Renal cortical epithelial cell (primary cell): Measurements from ENCODE around the gene MYRIP. TPM values are rescaled to one million over a fixed set of nuclear protein-coding genes. Genes with fewer than 3 reads are reported as not detected.
"Not testable (repeated sequence)": the region's sequence is repeated elsewhere in the genome, so short reads cannot be mapped to it uniquely, and the experiment has no call there.

ENCODE experiments used
- DNase-seq: peaks from one replicate; pipeline ENCODE4 v3.0.0-alpha.2; 2011; ENCODE audit warnings: low read depth
- total RNA-seq: library from RNA; depleted of rRNA; stranded (reverse); fragments of >200 nt; gene quantifications from 2 replicates; pipeline ENCODE4 v1.2.3, GENCODE V29; 2014

The MYRIP gene
- total RNA-seq, 1 donor from 2014 or later = 0.35 TPM

GRCh38 chr3:40083066-40083465 lies 273.7 kb downstream of the MYRIP start:
- DNase-seq = no peak

DNA sequence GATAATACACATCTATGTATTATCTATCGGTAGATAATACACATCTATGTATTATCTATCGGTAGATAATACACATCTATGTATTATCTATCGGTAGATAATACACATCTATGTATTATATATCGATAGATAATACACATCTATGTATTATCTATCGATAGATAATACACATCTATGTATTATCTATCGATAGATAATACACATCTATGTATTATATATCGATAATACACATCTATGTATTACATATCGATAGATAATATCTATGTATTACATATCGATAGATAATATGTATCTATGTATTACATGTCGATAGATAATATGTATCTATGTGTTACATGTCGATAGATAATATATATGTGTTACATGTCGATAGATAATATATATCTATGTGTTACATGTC lies 275.0 kb downstream of the MYRIP start:
- DNase-seq = not testable (repeated sequence)

GRCh38 chr3:40086890-40087883 lies 277.8 kb downstream of the MYRIP start:
- peak; percentile 91 for DNase-seq

GRCh38 chr3:40088527-40089170 lies 279.2 kb downstream of the MYRIP start:
- DNase-seq = no peak

DNA sequence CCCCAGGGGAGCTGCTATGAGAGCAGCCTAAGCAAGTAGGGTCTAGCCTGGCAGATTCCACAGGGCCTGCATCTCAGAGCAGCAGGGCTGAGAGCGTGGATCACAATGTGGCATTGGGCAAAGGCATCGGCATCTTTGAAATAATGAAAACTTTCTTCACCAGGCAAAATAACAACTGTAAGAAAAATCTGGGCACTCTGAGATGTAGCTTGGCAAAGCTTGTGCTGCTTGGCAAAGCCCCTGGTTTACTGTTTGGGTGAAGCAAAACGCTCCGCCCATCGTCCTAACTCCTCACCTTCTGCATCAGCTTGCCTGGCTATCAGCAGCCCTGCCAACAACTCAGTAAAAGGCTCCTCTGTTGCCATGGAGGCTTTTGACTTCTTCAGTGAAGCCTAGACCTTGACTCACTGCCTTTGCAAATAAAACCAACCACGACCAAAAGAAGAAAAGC lies 287.3 kb downstream of the MYRIP start:
- peak; percentile 71 for DNase-seq

GRCh38 chr3:40097131-40098117 lies 288.0 kb downstream of the MYRIP start:
- peak; percentile 74 for DNase-seq

DNA sequence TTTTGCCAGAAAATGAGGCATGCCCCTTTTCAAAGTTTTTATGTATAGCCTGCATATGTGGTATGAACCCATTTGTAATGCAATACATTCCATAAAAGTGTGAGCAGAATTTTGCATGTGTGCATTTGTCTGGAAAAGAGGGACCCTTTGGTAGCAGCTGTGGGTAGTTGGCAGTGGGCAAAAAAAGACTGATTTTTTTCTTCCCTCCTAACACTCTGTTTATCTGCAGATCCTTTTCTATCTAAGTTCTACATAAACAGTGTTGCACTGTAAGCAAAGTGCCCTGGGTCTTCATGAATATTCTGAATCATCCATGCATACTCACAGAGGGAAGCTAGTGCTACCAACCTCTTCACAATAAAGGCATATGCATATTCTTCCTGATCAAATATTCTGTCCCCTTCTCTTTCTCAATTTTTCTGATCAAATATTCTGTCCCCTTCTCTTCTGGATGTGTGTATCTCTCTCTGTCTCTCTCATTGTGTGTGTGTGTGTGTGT lies 288.9 kb downstream of the MYRIP start:
- no peak for DNase-seq

GRCh38 chr3:40099871-40100270 lies 290.5 kb downstream of the MYRIP start:
- no peak for DNase-seq

DNA sequence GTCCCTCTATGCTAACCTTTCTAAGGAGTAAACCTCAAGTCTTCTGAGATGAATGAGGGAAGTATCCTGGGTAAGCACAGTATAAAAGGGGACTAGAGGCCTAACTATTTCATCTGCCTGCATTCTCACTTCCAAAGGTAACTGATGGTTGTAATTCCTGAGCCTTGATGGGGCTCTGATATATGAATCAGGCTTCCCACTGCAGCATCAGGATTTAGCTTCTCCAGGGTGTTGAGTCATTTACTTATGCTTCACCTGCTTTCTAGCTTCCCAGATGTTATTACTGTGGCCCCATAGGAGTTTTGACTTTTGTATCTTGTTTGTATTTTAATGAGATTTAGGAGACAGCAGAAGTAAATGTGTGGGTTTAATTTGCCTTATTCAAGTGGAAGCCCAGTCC lies 292.8 kb downstream of the MYRIP start:
- no peak for DNase-seq

DNA sequence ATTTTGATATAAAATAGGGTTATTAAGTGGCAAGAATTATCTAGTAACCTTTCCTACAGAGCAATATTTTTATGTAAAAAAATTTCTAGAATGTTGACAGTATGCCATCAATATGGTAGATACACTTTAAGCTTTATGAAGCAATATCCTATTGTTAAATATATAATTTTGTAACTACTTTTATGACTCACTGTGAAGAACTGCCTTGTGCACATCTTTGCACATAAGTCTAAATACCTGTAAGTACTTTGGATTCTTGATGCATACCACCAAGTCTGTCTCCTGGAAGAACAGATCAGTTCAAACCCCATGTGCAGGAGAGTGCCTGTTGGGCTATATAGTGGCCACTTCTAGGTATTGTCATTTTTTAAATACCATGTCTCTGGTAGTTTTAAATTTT lies 294.4 kb downstream of the MYRIP start:
- DNase-seq = no peak

- DNase-seq = no peak
Observed at GRCh38 chr3:40104441-40104840, 295.0 kb downstream of the MYRIP start.

- DNase-seq = no peak
Observed at GRCh38 chr3:40108643-40109042, 299.2 kb downstream of the MYRIP start.

GRCh38 chr3:40109641-40110490 lies 300.5 kb downstream of the MYRIP start:
- peak; percentile 14 for DNase-seq

DNA sequence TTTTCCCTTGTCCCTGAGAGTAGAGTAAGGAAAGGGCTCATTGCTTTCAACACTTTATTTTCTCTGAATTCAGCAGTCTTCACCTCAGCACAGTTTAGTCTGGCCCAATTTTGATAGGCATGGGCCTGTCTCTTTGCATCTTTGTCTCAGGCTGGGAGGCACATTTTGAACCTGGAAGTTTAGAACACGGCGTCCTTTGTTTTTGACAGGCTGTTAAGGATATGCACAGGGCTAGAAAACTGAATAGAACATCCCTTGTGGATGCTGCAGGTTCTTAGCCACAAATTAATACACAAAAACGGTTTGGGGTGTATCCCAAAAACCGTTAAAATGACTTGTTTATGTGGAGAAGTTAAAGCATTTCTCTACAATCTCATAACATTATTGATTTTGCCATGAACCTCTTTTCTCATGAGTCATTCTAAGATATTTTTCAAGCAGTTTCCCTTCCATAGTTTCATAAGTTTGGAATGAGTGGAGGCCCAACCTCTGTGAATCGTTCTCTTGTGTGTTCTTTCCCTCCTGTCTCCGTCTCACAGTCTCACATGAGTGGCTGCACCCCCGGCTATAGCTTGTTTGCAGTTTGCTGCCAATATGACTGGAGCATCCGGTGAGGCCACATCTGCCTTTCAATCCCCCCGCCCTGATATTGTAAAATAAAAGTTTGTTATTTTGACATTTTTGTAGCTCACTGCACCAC lies 307.2 kb downstream of the MYRIP start:
- peak; percentile 58 for DNase-seq

DNA sequence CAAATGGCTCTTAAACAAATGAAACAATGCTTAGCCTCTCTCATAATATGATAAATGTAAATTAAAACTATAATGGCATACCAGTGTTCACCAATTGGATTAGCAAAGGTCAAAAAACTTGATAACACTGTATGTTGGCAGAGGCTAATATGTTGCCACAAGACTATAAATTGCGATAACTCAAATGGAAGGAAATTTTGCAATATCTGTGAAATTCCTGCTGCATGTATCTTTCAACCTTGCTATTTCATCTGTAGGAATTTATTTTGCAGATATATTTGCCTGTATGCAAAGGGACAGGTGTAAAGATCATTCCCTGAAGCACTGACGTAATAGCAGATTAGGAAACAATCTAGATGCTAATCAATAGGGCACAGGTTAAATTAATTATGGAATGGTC lies 308.7 kb downstream of the MYRIP start:
- DNase-seq = no peak

DNA sequence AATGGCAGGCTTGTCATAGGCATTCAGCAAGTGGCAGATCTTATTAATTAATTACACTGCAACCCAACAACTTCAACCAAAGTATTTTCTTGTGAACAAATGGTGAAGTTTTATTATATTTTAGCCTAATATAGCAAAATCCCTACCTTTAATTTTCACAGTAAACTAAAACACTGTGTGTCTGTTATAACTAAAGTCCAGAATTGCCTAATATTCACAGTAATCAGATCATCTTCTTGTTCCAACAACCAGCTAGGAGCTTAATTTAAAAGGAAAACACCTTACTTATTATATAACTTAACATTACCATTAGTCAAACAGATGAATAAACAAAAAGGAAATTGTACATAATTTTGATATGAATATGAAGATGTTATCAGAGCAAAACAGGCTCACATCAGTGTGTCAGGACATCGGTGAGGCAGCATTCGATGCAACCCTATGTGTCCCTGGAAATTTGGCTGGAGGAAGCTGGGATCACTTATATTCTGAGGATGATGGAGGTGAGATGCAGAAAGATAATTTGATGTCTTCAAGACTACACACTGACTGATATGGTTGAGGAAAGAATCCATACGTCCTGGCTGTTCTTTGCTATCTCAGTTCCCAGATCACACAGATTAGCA lies 310.8 kb downstream of the MYRIP start:
- no peak for DNase-seq

GRCh38 chr3:40120806-40121205 lies 311.4 kb downstream of the MYRIP start:
- peak; percentile 93 for DNase-seq

DNA sequence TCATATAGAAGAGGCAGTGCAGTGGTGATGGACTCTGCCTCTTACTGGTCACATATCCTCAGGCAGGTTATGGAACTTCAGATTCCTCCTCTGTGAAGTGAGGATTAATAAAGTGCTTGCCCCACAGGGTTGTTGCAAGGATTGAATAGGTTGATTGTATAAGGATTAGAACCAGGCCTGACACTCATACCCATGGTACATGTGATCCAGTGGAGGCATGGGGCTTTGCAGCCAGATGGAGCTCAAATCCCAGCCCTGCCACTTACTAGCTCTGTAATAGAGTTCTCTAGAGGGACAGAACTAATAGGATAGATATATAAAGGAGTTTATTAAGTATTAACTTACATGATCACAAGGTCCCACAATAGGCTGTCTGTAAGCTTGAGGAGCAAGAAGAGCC lies 315.5 kb downstream of the MYRIP start:
- no peak for DNase-seq

DNA sequence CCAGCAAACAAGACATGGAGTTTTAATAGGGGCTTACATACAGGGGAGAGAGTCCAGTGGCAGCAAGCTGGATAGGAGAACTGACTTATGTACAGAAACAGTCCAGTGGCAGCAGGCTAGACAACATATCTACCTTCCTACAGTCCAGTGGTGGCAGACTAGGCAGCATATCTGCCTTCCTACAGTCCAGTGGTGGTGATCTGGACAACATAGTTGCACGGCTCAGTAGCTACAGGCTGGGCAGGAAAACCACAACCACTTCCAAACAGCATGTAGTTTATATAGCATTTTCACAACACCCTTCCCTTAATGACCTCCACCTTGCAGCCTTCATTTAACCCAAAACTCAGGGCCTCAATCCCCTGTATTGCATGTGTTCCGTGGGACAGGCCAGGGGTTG lies 318.8 kb downstream of the MYRIP start:
- DNase-seq = peak; percentile 76
